ENCODE measurements around the gene KLF16. TPM values are rescaled to one million over a fixed set of nuclear protein-coding genes. Genes with fewer than 3 reads are reported as not detected.

Gene KLF16
- total and polyA plus RNA-seq, 10 of the 15 experiments (the other 5 are each of a cell fraction or from before 2014, with no cell fraction given), result 0.03 to 41.2 (median 2.6) TPM

DNA sequence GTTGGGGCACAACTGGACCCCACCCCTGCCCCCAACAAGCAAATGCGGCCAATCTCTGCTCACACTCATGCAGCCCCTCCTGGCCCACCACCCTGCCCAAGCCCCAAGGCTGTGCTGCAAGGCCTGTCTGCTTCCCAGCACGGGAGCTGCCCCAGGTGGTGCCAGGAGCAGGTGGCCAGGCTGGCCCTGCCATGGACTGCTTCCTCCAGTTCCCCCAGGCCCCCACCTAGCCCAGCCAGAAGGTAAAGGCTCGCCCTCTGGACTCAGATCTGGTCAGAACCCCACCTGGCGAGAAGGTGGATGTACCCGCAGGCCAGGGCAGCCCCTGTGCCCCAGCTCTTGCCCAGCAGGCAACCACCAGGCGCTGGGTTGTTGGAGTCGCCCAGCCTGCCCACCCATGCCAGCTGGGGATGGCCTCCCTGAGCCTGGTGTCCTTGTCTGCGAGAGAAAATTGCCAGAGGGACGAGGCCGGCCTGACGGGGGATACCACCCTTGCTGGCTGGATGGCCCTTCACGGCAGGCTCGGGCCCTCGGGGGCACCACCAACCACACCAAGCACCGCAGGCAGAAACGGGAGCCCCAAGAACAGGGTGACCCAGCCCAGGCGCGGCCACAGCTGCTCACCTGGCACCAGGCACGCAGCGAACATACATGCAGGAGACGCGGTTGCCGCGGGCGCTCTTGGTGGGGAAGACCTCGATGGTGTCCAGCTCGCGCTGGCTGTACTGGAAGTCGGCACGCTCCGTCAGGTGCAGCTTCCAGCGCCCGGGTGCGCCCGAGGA lies 17.4 kb upstream of the KLF16 start:
- SMC1A ChIA-PET (ENCODE audit: uncharacterized antibody, unreplicated experiment), result interaction anchor here (0.5 kb wide), 1 partner anchor 132 kb away, joined by 3 read pairs; no protein-coding TSS in a partner anchor
- in situ Hi-C loops (cut with MboI), result no loop called here
- no peak for FAIRE-seq

More for the DNA sequence above, 17.4 kb upstream of the KLF16 start:
- BruUV-seq (replicated peaks), result no TSS peak
- H3K27ac ChIP-seq (ENCODE audit: control insufficient read depth, insufficient read depth), result no peak overlapping the region
- H4K20me1 ChIP-seq (ENCODE audit: control insufficient read depth, insufficient read depth), result peaks cover 9% of the 10 kb centered on the region; the same call in 1 of the 2 replicates
- peaks cover 37% of the 10 kb centered on the region for H3K79me2 ChIP-seq (ENCODE audit: control insufficient read depth, insufficient read depth, low read length)
- ATAC-seq (no peak), DNase-seq (ENCODE audit: low read depth, low spot score) (no peak)
- no peak overlapping the region for H3K4me3 ChIP-seq
- no peaks in the 10 kb centered on the region for H3K9me3 ChIP-seq (replicated peaks; ENCODE audit: control insufficient read depth, insufficient read depth, low read length)
- peaks cover 0 to 6% of the 10 kb centered on the region in 2 experiments; a peak in 2 of 4 replicates for H3K36me3 ChIP-seq (ENCODE audit: control insufficient read depth in 2 of 2, insufficient read depth in 2 of 2, low read length in 1 of 2)
- no peak overlapping the region for H3K4me2 ChIP-seq (ENCODE audit: control insufficient read depth, insufficient read depth)
- CTCF ChIA-PET, result no interaction called here
- 91% methylated on average over 31 of the region's 35 CpGs for WGBS (ENCODE audit: insufficient coverage, insufficient replicate concordance, low lambda C conversion rate, missing lambda C conversion rate)
- H3K4me1 ChIP-seq (ENCODE audit: control insufficient read depth, insufficient read depth, low read length), result peaks cover 24% of the 10 kb centered on the region
- RAD21 ChIA-PET (ENCODE audit: unreplicated experiment), result no interaction called here
- TF ChIP-seq RUNX3 (IDR thresholded peaks at IDR 0.05; ENCODE audit: low read length) (no peak), CBFB (IDR thresholded peaks at IDR 0.05; ENCODE audit: low read depth) (no peak), HDAC6 (IDR thresholded peaks at IDR 0.05; ENCODE audit: unreplicated experiment) (no peak), CREB1 (IDR thresholded peaks at IDR 0.05; ENCODE audit: low read depth) (no peak), CHD1 (IDR thresholded peaks at IDR 0.05; ENCODE audit: low read depth, low read length) (no peak), BMI1 (IDR thresholded peaks at IDR 0.05; ENCODE audit: borderline replicate concordance) (no peak), NR2C2 (IDR thresholded peaks at IDR 0.05; ENCODE audit: borderline replicate concordance, control insufficient read depth, insufficient read length, low read depth) (no peak), RELA (IDR thresholded peaks at IDR 0.05; ENCODE audit: borderline replicate concordance, partially characterized antibody) (no peak)
- TF ChIP-seq, protein P1, sequence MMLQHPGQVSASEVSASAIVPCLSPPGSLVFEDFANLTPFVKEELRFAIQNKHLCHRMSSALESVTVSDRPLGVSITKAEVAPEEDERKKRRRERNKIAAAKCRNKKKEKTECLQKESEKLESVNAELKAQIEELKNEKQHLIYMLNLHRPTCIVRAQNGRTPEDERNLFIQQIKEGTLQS (IDR thresholded peaks at IDR 0.05; ENCODE audit: borderline replicate concordance, extremely low read depth, low read depth, low read length), result no peak
- TF ChIP-seq, protein P2, sequence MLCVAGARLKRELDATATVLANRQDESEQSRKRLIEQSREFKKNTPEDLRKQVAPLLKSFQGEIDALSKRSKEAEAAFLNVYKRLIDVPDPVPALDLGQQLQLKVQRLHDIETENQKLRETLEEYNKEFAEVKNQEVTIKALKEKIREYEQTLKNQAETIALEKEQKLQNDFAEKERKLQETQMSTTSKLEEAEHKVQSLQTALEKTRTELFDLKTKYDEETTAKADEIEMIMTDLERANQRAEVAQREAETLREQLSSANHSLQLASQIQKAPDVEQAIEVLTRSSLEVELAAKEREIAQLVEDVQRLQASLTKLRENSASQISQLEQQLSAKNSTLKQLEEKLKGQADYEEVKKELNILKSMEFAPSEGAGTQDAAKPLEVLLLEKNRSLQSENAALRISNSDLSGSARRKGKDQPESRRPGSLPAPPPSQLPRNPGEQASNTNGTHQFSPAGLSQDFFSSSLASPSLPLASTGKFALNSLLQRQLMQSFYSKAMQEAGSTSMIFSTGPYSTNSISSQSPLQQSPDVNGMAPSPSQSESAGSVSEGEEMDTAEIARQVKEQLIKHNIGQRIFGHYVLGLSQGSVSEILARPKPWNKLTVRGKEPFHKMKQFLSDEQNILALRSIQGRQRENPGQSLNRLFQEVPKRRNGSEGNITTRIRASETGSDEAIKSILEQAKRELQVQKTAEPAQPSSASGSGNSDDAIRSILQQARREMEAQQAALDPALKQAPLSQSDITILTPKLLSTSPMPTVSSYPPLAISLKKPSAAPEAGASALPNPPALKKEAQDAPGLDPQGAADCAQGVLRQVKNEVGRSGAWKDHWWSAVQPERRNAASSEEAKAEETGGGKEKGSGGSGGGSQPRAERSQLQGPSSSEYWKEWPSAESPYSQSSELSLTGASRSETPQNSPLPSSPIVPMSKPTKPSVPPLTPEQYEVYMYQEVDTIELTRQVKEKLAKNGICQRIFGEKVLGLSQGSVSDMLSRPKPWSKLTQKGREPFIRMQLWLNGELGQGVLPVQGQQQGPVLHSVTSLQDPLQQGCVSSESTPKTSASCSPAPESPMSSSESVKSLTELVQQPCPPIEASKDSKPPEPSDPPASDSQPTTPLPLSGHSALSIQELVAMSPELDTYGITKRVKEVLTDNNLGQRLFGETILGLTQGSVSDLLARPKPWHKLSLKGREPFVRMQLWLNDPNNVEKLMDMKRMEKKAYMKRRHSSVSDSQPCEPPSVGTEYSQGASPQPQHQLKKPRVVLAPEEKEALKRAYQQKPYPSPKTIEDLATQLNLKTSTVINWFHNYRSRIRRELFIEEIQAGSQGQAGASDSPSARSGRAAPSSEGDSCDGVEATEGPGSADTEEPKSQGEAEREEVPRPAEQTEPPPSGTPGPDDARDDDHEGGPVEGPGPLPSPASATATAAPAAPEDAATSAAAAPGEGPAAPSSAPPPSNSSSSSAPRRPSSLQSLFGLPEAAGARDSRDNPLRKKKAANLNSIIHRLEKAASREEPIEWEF (IDR thresholded peaks at IDR 0.05; ENCODE audit: insufficient replicate concordance, low read depth, low read length), result no peak
- TF ChIP-seq, protein P3, sequence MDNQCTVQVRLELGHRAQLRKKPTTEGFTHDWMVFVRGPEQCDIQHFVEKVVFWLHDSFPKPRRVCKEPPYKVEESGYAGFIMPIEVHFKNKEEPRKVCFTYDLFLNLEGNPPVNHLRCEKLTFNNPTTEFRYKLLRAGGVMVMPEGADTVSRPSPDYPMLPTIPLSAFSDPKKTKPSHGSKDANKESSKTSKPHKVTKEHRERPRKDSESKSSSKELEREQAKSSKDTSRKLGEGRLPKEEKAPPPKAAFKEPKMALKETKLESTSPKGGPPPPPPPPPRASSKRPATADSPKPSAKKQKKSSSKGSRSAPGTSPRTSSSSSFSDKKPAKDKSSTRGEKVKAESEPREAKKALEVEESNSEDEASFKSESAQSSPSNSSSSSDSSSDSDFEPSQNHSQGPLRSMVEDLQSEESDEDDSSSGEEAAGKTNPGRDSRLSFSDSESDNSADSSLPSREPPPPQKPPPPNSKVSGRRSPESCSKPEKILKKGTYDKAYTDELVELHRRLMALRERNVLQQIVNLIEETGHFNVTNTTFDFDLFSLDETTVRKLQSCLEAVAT (IDR thresholded peaks at IDR 0.05), result no peak
- POLR2A ChIA-PET, result interaction anchor here (0.6 kb wide), 1 partner anchor 704 kb away, joined by 9 read pairs; no protein-coding TSS in a partner anchor
- intact Hi-C loops (cut with micrococcal nuclease; ENCODE audit: unreplicated experiment), result no loop called here
- no peaks in the 10 kb centered on the region for H3K27me3 ChIP-seq (replicated peaks in 1 of 2; ENCODE audit: control insufficient read depth in 2 of 2, insufficient read depth in 2 of 2, low read length in 1 of 2)
- H3K9ac ChIP-seq (ENCODE audit: control insufficient read depth, insufficient read depth, low read length), result no peak overlapping the region
- H2AFZ ChIP-seq (ENCODE audit: control insufficient read depth, low read depth, low read length), result no peak overlapping the region
